GM18519 (cell line): Measurements from ENCODE around the gene CST7.

Source experiments
- ATAC-seq: cut with Tn5 transposase; IDR thresholded peaks from one replicate; pipeline ENCODE4 v1.9.1; 2021; ENCODE audit warnings: mild to moderate bottlenecking, moderate library complexity; ENCODE audit not compliant: unreplicated experiment, low FRiP score

The CST7 gene

DNA sequence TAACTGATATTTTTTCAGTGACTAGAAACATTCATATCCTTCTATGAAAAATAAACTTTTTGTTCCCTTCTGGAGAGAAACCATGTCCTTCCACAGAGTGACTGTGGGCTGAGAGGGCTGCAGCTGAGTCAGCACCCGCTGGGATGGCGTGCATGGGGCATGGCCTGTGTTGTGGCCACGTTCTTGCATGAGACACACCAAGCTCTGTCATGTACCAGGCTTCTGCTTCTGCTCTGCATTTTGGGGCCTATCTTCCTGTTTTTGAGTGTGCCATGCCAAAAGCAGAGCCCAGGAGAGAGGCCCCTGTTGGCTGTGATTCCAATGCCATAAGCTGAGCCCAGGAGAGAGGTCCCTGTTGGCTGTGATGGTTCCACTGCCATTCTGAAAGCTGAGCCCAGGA is 32.7 kb downstream of the CST7 start:
- no peak for ATAC-seq

DNA sequence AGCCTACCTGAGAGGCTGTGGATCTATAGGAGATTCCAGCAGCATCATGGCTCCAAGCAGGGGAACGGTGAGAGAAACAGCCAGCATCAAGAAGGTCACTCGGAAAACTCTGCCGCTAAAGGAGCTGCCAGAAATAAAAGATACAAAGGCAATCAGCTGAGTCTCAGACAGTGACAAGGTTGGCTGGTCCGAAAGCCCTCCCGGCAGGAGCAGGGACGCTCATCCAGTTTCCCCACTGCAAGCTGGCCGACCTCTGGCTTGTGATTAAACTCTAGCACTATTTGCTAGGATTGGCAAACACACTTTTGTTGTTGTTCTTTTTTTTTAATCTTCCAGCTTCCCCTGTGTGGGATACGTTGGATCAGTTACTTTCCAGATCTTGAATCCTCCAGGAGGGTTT is 34.8 kb downstream of the CST7 start:
- no peak for ATAC-seq

DNA sequence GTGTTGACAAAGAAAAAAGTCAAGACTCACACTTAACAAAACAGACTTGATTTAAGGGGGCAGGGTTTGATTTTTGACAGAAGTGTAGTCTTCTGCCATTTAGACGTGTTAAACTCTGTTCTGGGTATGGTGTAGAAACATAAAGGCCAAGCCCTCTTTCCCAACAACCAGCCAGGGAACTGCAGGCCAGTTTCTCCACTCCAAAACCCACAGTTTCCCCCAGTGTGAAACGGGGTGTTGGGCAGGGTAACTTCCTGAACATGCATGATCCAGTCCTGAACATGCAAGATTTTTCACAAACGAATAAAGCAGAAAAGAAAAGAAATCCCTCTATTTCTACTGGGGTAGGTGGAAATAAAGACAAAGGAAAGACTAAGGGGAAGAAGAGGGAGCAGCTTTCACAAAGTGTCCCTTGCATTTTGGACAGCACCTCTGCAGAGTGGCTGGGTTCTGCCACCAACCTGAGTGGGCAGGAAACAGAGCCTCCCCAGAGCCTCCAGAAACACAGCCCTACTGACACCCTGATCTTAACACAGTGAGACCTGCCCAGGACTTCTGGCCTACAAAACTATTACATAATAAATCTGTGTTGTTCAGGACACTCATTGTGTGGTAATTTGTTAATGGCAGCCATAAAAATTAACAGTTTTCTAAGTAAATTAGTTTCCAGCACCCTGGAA is 36.0 kb downstream of the CST7 start:
- ATAC-seq, result no peak

DNA sequence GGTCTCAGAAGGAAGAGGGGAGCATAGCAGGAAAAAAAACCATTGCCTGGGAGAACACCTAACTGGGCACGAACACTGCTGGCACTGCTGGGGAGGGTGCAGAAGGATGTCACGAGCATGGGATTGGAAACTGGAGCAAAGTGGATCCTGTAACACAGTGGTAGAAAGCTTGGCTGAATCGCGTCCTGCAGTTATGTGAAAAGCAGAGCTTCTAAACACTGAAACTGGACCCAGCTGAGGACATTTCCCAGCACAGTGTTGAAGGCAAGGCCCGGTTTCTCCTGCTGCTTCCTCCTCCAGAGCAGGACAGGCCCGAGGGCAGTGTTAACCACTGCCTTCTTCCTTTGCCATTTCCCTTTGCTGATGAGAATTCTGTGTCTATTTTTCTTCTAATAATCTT is 36.7 kb downstream of the CST7 start:
- no peak for ATAC-seq

GRCh38 chr20:24986436-24987015 is 37.5 kb downstream of the CST7 start:
- no peak for ATAC-seq

GRCh38 chr20:24987244-24987643 is 38.2 kb downstream of the CST7 start:
- ATAC-seq, result no peak

DNA sequence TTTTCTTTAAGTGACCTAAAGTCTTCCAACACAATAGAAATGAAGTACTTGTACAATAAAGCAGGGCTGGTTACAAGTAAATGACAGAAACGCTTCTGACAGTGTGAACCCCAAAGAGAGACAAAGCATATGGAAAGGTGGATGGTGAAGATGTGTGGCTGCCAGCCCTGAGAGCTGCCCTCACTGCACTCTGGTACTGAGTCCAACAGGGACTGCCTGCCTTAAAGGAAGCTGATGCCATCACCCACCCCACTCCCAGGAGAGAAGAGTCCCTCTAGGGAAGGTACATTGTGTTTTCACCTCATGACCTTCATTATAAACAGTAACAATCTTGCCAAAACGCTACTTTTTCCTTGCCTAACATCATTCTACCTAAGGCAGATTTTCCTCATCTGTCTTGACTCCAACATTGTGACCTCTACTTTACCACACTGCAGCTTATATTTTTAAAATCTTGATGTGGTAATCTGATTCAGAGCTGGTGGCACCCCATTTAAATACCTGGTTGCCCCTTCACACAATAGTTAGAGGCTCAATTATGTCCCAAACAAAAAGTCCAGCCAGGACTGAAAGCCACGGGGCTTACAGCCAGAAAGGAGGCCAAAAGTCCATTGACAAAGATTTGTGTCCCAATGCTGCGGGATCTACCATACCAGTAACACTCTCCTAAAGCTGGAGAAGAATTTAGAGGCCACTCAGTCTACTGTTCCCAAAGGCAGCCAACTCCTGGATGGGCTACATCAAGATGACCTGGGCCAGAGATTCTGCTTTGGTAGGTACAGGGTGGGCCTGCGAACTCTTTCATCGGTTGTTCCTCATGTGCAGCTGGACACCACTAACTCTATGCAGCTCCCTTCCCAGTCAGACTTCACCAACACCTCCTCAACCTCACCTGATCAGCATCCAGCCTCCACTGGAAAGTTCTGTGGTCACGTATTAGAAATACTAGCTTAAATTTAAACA is 39.1 kb downstream of the CST7 start:
- ATAC-seq, result no peak

DNA sequence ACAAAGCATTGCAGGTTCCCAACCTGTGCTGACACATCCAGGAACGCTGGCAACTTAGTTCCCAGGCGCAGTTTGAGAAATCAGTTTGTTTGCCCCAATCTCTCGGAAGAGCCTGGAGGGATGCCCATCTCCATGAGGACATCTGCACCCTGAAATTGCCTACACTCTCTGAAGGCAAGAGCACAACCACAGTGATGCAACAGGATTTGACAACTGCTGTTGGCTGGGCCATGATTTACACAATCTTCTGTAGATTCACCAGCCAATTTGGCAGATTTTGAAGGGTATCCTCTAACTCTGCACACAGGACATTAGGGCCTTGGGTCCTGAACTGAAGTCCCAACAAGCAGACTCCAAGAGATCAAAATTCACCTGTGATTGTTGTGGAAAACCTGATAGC is 40.1 kb downstream of the CST7 start:
- no peak for ATAC-seq

GRCh38 chr20:24990810-24991252 is 41.8 kb downstream of the CST7 start:
- no peak for ATAC-seq

DNA sequence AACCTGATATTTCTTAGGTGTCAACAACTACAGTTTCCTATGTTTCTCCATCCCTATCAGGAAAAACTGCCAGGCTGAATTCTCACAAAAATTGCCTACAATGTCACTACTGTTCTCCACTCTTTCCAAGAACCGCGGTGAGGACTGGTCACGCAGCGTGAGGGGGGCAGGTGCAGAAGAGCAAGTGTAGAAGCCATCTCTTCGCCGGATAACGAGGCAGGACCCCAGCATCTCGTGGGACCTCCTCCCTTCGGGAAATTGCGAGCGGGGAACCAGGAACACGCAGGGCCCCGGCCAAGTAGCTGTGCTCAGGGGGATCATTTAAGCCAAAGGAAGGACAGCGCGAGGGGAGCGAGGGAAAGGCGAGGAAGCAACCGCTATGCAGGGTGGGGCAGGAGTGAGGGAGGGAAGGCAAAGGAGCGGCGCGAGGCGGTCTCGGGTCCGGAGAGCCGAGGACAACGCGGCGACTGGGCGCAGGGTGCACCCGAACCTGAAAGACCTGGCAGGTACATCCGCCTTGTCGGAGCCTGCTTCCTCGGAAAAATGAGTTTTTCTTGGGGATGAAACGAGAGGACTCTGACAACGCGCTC is 42.9 kb downstream of the CST7 start:
- no peak for ATAC-seq

DNA sequence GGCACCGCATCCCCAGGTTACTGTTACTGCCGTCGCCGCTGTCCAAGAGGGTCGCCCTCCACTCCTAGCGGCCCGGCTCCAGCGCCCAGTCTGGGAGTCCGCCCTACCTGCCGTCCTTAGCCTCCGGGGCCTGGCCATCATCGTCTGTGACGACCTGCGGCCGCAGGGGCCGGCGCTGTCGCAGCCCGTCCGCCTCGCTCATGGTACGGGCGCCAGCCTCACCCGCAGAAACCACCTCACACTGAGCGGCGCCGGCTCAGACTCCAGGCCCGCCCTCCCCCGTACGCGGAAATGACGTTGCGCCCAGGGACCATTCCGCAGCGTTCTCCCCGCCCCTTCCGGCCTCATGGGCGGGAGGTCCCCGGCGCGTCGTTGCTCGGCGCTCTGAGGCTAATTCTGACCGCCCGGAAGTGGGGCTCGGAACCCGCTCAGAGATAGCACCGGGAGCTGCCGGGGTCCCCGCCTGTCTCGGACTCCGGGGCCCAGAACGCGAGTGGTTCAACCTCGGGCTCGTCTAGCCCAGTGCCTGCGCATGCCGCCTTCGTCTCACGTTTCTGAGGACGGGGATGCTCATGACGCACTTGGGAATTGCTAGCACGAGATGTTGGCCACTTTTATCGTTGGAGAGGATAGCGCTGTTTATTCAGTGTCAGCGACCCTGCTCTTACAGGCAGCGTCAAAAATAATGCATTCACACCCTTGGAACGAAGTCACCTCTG is 43.6 kb downstream of the CST7 start, which contains the start of gene APMAP:
TSS of gene APMAP (minus strand) at position 265 of the 719 bp plus-strand sequence. CDS start at position 202, 63 bp downstream.
- ATAC-seq, result peak; percentile 81

DNA sequence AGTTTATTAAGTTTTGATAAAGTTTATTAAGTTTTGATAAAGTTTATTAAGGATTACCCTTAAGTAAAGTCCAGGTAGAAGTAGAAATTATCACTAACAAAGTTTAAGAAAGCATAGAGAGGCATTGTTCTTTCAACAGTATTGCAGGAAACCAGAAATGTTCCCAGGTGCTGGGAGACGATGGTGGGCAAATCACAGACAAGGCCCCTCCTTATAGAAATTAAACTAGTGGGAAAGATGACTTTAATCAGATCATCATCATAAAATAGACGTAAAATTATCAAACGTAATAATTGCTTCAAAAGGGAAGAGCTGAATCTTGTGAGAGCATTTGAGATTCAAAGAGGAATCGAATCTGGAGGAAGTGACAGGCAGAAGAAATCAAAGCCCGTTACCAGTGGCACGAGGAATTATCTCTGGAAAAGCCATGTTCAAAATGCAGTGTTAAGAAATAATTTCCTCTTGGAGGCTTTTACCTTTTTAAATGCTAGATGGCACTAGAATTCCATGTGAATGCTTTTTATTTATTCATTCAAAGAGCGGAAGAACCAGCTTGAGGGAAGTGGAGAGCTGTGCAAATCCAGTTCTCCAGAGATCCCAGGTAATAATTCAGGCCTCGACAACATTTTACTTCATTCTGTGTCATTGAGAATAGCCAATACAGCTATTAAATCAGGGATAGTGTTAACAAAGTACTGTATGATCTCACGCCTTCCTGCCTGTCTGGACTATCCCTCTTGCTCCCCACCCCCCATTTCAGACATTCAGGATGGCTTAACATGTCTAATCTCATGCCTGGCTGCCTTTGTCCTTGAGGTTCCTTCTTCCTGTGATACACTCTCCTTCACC is 44.5 kb downstream of the CST7 start:
- ATAC-seq, result no peak

- no peak for ATAC-seq
Observed at GRCh38 chr20:24994186-24994465, 45.1 kb downstream of the CST7 start.

GRCh38 chr20:24994470-24995368 is 45.6 kb downstream of the CST7 start:
- ATAC-seq, result peak; percentile 28

GRCh38 chr20:24995741-24996448 is 46.8 kb downstream of the CST7 start:
- no peak for ATAC-seq

DNA sequence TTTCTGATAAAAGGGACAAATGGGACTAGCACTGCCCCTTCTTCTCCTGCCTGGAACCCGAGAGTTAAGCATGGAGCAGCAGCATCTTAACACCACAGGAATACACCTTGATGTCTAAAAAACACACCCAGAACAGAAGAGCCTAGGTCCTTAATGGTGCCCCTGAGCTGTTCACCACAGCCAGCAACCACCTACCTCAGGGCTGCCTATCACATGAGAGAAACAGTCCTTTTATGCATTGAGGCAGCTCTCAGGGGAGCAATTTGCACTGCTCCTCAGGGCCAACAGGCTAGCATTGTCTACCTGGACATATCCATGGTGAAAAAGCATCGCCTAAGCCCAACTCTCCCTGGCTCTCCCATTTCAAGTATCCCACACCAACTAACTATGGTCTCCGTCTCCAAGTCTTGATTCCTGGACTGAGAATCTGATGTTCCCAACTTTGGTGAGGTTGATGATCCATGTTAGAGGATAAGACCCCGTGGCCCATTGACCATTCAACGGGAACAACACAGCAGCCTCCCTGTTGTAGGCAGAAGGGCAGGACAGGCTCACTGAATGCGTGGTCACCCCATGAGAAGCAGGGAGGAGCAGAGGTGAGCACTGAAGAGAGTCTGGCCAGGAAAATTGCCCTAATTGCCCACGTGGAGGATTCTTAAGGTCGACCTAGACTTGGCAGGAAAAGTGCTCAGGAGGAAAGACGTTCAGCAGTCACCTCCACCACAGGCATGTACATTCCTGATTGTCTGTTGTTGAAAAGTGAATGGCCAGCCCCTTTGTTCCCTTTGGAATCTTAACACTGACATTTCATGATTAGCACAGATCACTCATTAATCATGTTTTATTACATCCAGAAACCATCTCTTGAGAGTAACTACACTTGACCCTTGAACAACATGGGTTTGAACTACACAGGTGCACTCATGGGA is 47.6 kb downstream of the CST7 start:
- no peak for ATAC-seq

DNA sequence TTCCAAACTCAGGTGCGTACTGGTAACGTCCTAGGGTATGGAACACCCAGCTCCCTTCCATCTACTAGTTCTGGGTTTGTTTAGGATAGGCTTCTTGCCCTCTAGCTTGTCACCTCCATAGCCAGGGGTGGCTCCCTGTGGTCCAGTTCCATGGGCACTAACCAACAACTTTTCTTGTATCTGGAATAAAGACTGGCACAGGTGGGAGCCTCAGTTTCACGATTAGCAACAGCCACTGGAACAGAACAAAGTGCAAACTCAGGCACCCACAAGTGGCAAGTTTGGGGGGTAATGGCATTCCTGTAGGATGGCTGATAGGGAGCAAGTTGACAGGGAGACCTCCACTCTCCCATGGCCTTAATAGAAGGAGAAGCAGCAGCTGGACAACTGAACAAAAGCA is 49.1 kb downstream of the CST7 start:
- no peak for ATAC-seq
